Gastroesophageal sphincter (tissue), 4 donors: ENCODE measurements around the gene UBE2F. TPM values are rescaled to one million over a fixed set of nuclear protein-coding genes. Genes with fewer than 3 reads are reported as not detected.
"Not testable (repeated sequence)": the region's sequence is repeated elsewhere in the genome, so short reads cannot be mapped to it uniquely, and the experiment has no call there.

Experiments
- ATAC-seq: fragments of 150-250 bp; one replicate; pipeline ENCODE4 v1.9.1; 2016; ENCODE audit warnings: mild to moderate bottlenecking, moderate library complexity
- H3K27ac ChIP-seq, 4 donors: fragments of 200-600 bp; sonication (generic) in 3 of 4; 1 replicate in 3 of 4; 2 replicates in 1 of 4; pipeline ENCODE4 v1.5.1; 2016 to 2019
- H3K27me3 ChIP-seq: fragments of 200-600 bp; sonication (generic); one replicate; pipeline ENCODE4 v1.5.1; 2019
- H3K36me3 ChIP-seq, 2 donors: fragments of 200-600 bp; sonication (generic); one replicate each; pipeline ENCODE4 v1.5.1; 2019; ENCODE audit warnings: control low read depth in 1 of 2
- H3K4me1 ChIP-seq, 3 donors: fragments of 200-600 bp; sonication (generic); 1 replicate in 2 of 3; 2 replicates in 1 of 3; pipeline ENCODE4 v1.5.1; 2016 to 2019; ENCODE audit warnings: control low read depth in 2 of 3
- H3K4me3 ChIP-seq, 2 donors: fragments of 200-600 bp; sonication (generic); one replicate each; pipeline ENCODE4 v1.5.1; 2019; ENCODE audit warnings: mild to moderate bottlenecking in 1 of 2, moderate library complexity in 1 of 2
- H3K9me3 ChIP-seq, 3 donors: fragments of 200-600 bp; sonication (generic); one replicate each; pipeline ENCODE4 v1.5.1; 2017 to 2019; ENCODE audit warnings: control low read depth in 2 of 3
- CTCF ChIP-seq, 4 experiments: fragments of 200-600 bp in 2 of 4; fragments of 450-650 bp in 2 of 4; sonication (generic) in 1 of 4; IDR thresholded peaks; one replicate each; pipeline ENCODE4 v1.5.1; 2017 to 2019; ENCODE audit warnings: antibody characterized with exemption in 4 of 4, mild to moderate bottlenecking in 2 of 4, moderate library complexity in 2 of 4
- EP300 ChIP-seq: sonication (generic); formaldehyde crosslinking; IDR thresholded peaks from one replicate; pipeline ENCODE4 v1.6.1; 2017; ENCODE audit warnings: antibody characterized with exemption, mild to moderate bottlenecking
- POLR2A ChIP-seq, 2 donors: fragments of 450-650 bp; IDR thresholded peaks; one replicate each; pipeline ENCODE4 v1.6.1; 2017; ENCODE audit warnings: antibody characterized with exemption in 2 of 2, mild to moderate bottlenecking in 2 of 2, moderate library complexity in 1 of 2
- POLR2AphosphoS5 ChIP-seq: sonication (generic); formaldehyde crosslinking; IDR thresholded peaks from one replicate; pipeline ENCODE4 v1.6.1; 2017; ENCODE audit warnings: antibody characterized with exemption
- WGBS, 2 donors: methylation state at CpG; one replicate each; pipeline ENCODE4 v1.1.5; 2018; ENCODE audit warnings: low coverage in 1 of 2; 5-methylcytosine and 5-hydroxymethylcytosine counted together
- total RNA-seq, 4 donors: library from RNA; depleted of rRNA; stranded (reverse); fragments of >200 nt; gene quantifications; one replicate each; pipeline ENCODE4 v1.1.0, GENCODE V29; 2016

UBE2F gene
- total RNA-seq, 4 donors from 2014 or later, result 85.0 to 99.5 (median 96.3) TPM

GRCh38 chr2:237942513-237942899, 24.3 kb upstream of the UBE2F start:
- TF ChIP-seq CTCF (IDR thresholded peaks at IDR 0.05) (no peak), EP300 (no peak), POLR2A (IDR thresholded peaks at IDR 0.05) (no peak), POLR2AphosphoS5 (no peak)
- ATAC-seq, result no peak

GRCh38 chr2:237943395-237944094, 23.3 kb upstream of the UBE2F start:
- H3K36me3 ChIP-seq, result no peaks in the 10 kb centered on the region
- H3K27me3 ChIP-seq, result peaks cover 2% of the 10 kb centered on the region
- TF ChIP-seq POLR2AphosphoS5, result no peak
- no peak for TF ChIP-seq CTCF (IDR thresholded peaks at IDR 0.05)
- no peak for TF ChIP-seq EP300
- no peak for TF ChIP-seq POLR2A (IDR thresholded peaks at IDR 0.05)
- no CpG with 5 or more reads among the region's 7 CpGs for WGBS, 2 donors
- no peaks in the 10 kb centered on the region for H3K4me1 ChIP-seq
- H3K9me3 ChIP-seq, result peaks cover 0 to 6% (median 0%) of the 10 kb centered on the region in 3 donors
- H3K4me3 ChIP-seq, result no peak overlapping the region
- no peak overlapping the region for H3K27ac ChIP-seq
- ATAC-seq, result no peak

More at GRCh38 chr2:237942513-237942899, 24.3 kb upstream of the UBE2F start:
- Histone ChIP-seq H3K36me3 (no peaks in the 10 kb centered on the region), H3K9me3 (peaks cover 0 to 6% (median 0%) of the 10 kb centered on the region in 3 donors), H3K27me3 (no peaks in the 10 kb centered on the region), H3K27ac (no peak overlapping the region), H3K4me3 (no peak overlapping the region), H3K4me1 (no peaks in the 10 kb centered on the region)
- 43 to 60% methylated on average over 1 of the region's 3 CpGs for whole genome bisulfite sequencing, 2 donors

GRCh38 chr2:237944302-237944701, 22.5 kb upstream of the UBE2F start:
- 92 to 100% methylated on average over 1 to 2 of the region's 4 CpGs for WGBS, 2 donors
- no peak overlapping the region for H3K27ac ChIP-seq
- no peak for TF ChIP-seq POLR2AphosphoS5
- no peak for TF ChIP-seq POLR2A (IDR thresholded peaks at IDR 0.05)
- TF ChIP-seq EP300, result no peak
- TF ChIP-seq CTCF (IDR thresholded peaks at IDR 0.05), result no peak
- ATAC-seq, result no peak
- no peaks in the 10 kb centered on the region for H3K36me3 ChIP-seq
- H3K4me3 ChIP-seq, result no peak overlapping the region
- H3K9me3 ChIP-seq, result peaks cover 0 to 6% (median 0%) of the 10 kb centered on the region in 3 donors
- H3K4me1 ChIP-seq, result no peaks in the 10 kb centered on the region
- H3K27me3 ChIP-seq, result peaks cover 4% of the 10 kb centered on the region

GRCh38 chr2:237946423-237946822, 20.4 kb upstream of the UBE2F start:
- peaks cover 12% of the 10 kb centered on the region for H3K27me3 ChIP-seq
- no peaks in the 10 kb centered on the region for H3K36me3 ChIP-seq
- 65 to 80% methylated on average over 1 of the region's 1 CpG for WGBS, 2 donors
- no peak overlapping the region for H3K27ac ChIP-seq
- TF ChIP-seq EP300, result no peak
- TF ChIP-seq CTCF (IDR thresholded peaks at IDR 0.05), result no peak
- TF ChIP-seq POLR2A (IDR thresholded peaks at IDR 0.05), result no peak
- H3K4me3 ChIP-seq, result no peak overlapping the region
- no peaks in the 10 kb centered on the region for H3K4me1 ChIP-seq
- ATAC-seq, result no peak
- peaks cover 0 to 6% (median 0%) of the 10 kb centered on the region in 3 donors for H3K9me3 ChIP-seq

GRCh38 chr2:237951354-237951753, 15.5 kb upstream of the UBE2F start:
- H3K36me3 ChIP-seq, H3K27ac ChIP-seq, H3K4me1 ChIP-seq, ATAC-seq, H3K9me3 ChIP-seq, H3K4me3 ChIP-seq: not testable (repeated sequence)
- WGBS, 2 donors, result 73 to 81% methylated on average over 4 of the region's 4 CpGs
- peaks cover 43% of the 10 kb centered on the region for H3K27me3 ChIP-seq
